ENCODE measurements around the gene KPNB1.

- TF ChIP-seq CTCF (IDR thresholded peaks at IDR 0.05) (no peak), POLR2A (IDR thresholded peaks at IDR 0.05) (no peak)
Measured at GRCh38 chr17:47638903-47639302, 10.8 kb upstream of the KPNB1 start.

All from Peyer's patch (tissue), 4 donors.